ENCODE data around the gene SAMD10. TPM values are rescaled to one million over a fixed set of nuclear protein-coding genes. Genes with fewer than 3 reads are reported as not detected.
"Not testable (repeated sequence)": the region's sequence is repeated elsewhere in the genome, so short reads cannot be mapped to it uniquely, and the experiment has no call there.

The SAMD10 gene
- total RNA-seq, 2 experiments from 2014 or later, result 16.2 to 18.8 TPM

GRCh38 chr20:63979229-63979556, 249 bp downstream of the SAMD10 start:
- peaks cover 21% of the 10 kb centered on the region for H3K36me3 Mint-ChIP-seq
- POLR2A ChIA-PET, result interaction anchor here (0.6 to 3.8 kb wide), 14 partner anchors 9 to 458 kb away, joined by 3 to 142 read pairs (median 6); partner anchors contain the start of genes C20orf204, OPRL1, PPDPF and RGS19
- H3K9me3 Mint-ChIP-seq, result no peaks in the 10 kb centered on the region
- peaks cover 50% of the 10 kb centered on the region for H3K4me1 Mint-ChIP-seq
- DNase-seq (no peak), ATAC-seq (ENCODE audit: low read depth) (no peak)
- peak overlapping the region; percentile 90 for H3K27ac Mint-ChIP-seq
- H3K27me3 Mint-ChIP-seq, result no peaks in the 10 kb centered on the region
- peak overlapping the region; percentile 75 for H3K4me3 Mint-ChIP-seq

- Mint-ChIP-seq H3K36me3 (peaks cover 21% of the 10 kb centered on the region), H3K4me3 (peak overlapping the region; percentile 75), H3K9me3 (no peaks in the 10 kb centered on the region), H3K27me3 (no peaks in the 10 kb centered on the region), H3K27ac (peak overlapping the region; percentile 90), H3K4me1 (peaks cover 52% of the 10 kb centered on the region)
- ATAC-seq (ENCODE audit: low read depth) (peak; percentile 5), DNase-seq (peak; percentile 75)
- POLR2A ChIA-PET, result interaction anchor here (0.6 to 3.8 kb wide), 15 partner anchors 8 to 458 kb away, joined by 3 to 142 read pairs (median 7); partner anchors contain the start of genes C20orf204, OPRL1, PPDPF and RGS19
Measured at GRCh38 chr20:63978319-63979228, 868 bp downstream of the SAMD10 start.

GRCh38 chr20:63977739-63978276, 1.6 kb downstream of the SAMD10 start:
- peaks cover 19% of the 10 kb centered on the region for H3K36me3 Mint-ChIP-seq
- POLR2A ChIA-PET, result interaction anchor here (0.9 to 1.5 kb wide), 4 partner anchors 9 to 113 kb away, joined by 3 to 16 read pairs (median 3); partner anchors contain the start of genes TPD52L2 and UCKL1

GRCh38 chr20:63976980-63977738, 2.3 kb downstream of the SAMD10 start:
- Mint-ChIP-seq H3K27me3 (no peaks in the 10 kb centered on the region), H3K9me3 (no peaks in the 10 kb centered on the region), H3K27ac (peak overlapping the region; percentile 90), H3K36me3 (peaks cover 20% of the 10 kb centered on the region), H3K4me3 (peak overlapping the region; percentile 75), H3K4me1 (peaks cover 48% of the 10 kb centered on the region)
- POLR2A ChIA-PET, result interaction anchor here (0.9 to 1.5 kb wide), 4 partner anchors 8 to 112 kb away, joined by 3 to 16 read pairs (median 3); partner anchors contain the start of genes TPD52L2 and UCKL1
- no peak for ATAC-seq (ENCODE audit: low read depth)
- DNase-seq, result peak; percentile 32

More at GRCh38 chr20:63977739-63978276, 1.6 kb downstream of the SAMD10 start:
- Mint-ChIP-seq H3K27ac (peak overlapping the region; percentile 90), H3K9me3 (no peaks in the 10 kb centered on the region), H3K4me1 (peaks cover 52% of the 10 kb centered on the region), H3K27me3 (no peaks in the 10 kb centered on the region), H3K4me3 (peak overlapping the region; percentile 75)
- DNase-seq (peak; percentile 66), ATAC-seq (ENCODE audit: low read depth) (peak; percentile 43)

GRCh38 chr20:63976511-63976910, 2.9 kb downstream of the SAMD10 start:
- peaks cover 16% of the 10 kb centered on the region for H3K36me3 Mint-ChIP-seq
- peaks cover 45% of the 10 kb centered on the region for H3K4me1 Mint-ChIP-seq
- H3K27ac Mint-ChIP-seq, result peak overlapping the region; percentile 68
- POLR2A ChIA-PET; DNase-seq; H3K9me3 Mint-ChIP-seq; H3K27me3 Mint-ChIP-seq; ATAC-seq (ENCODE audit: low read depth): not testable (repeated sequence)
- H3K4me3 Mint-ChIP-seq, result peak overlapping the region; percentile 14

GRCh38 chr20:63974402-63975200, 4.8 kb downstream of the SAMD10 start:
- Mint-ChIP-seq H3K27ac (no peak overlapping the region), H3K4me3 (no peak overlapping the region), H3K4me1 (peaks cover 34% of the 10 kb centered on the region), H3K36me3 (peaks cover 16% of the 10 kb centered on the region), H3K27me3 (peaks cover 2% of the 10 kb centered on the region), H3K9me3 (no peaks in the 10 kb centered on the region)
- ATAC-seq (ENCODE audit: low read depth) (no peak), DNase-seq (peak; percentile 31)
- POLR2A ChIA-PET, result interaction anchor here (2.1 kb wide), 1 partner anchor 18 kb away, joined by 11 read pairs; the partner anchor contains the start of gene UCKL1

GRCh38 chr20:63973636-63974401, 5.6 kb downstream of the SAMD10 start:
- Mint-ChIP-seq H3K27me3 (peaks cover 4% of the 10 kb centered on the region), H3K27ac (no peak overlapping the region), H3K4me3 (no peak overlapping the region), H3K9me3 (no peaks in the 10 kb centered on the region), H3K36me3 (peaks cover 16% of the 10 kb centered on the region), H3K4me1 (peaks cover 37% of the 10 kb centered on the region)
- ATAC-seq (ENCODE audit: low read depth) (peak; percentile 44), DNase-seq (peak; percentile 91)
- POLR2A ChIA-PET, result interaction anchor here (0.6 to 2.1 kb wide), 4 partner anchors 17 to 334 kb away, joined by 3 to 11 read pairs (median 4); partner anchors contain the start of gene UCKL1

GRCh38 chr20:63973160-63973479, 6.3 kb downstream of the SAMD10 start:
- Mint-ChIP-seq H3K27me3 (peaks cover 4% of the 10 kb centered on the region), H3K27ac (peak overlapping the region; percentile 11), H3K4me1 (peaks cover 38% of the 10 kb centered on the region), H3K4me3 (no peak overlapping the region), H3K36me3 (peaks cover 16% of the 10 kb centered on the region), H3K9me3 (no peaks in the 10 kb centered on the region)
- DNase-seq, result no peak
- ATAC-seq (ENCODE audit: low read depth), result no peak
- POLR2A ChIA-PET, result interaction anchor here (1.1 to 2.1 kb wide), 2 partner anchors 16 to 65 kb away, joined by 4 to 11 read pairs; partner anchors contain the start of gene UCKL1

- peaks cover 32% of the 10 kb centered on the region for H3K4me1 Mint-ChIP-seq
- DNase-seq, result no peak
- H3K27me3 Mint-ChIP-seq, result peaks cover 4% of the 10 kb centered on the region
- no peaks in the 10 kb centered on the region for H3K9me3 Mint-ChIP-seq
- POLR2A ChIA-PET, result interaction anchor here (1.2 to 2.1 kb wide), 2 partner anchors 8 to 16 kb away, joined by 3 to 11 read pairs; partner anchors contain the start of genes PRPF6 and UCKL1
- no peak overlapping the region for H3K4me3 Mint-ChIP-seq
- H3K36me3 Mint-ChIP-seq, result peaks cover 16% of the 10 kb centered on the region
- ATAC-seq (ENCODE audit: low read depth), result no peak
- H3K27ac Mint-ChIP-seq, result peak overlapping the region; percentile 11
Measured at GRCh38 chr20:63972312-63973159, 6.9 kb downstream of the SAMD10 start.

- H3K9me3 Mint-ChIP-seq; H3K27ac Mint-ChIP-seq; H3K27me3 Mint-ChIP-seq; ATAC-seq (ENCODE audit: low read depth); DNase-seq; H3K4me3 Mint-ChIP-seq: not testable (repeated sequence)
- Mint-ChIP-seq H3K4me1 (peaks cover 27% of the 10 kb centered on the region), H3K36me3 (peaks cover 16% of the 10 kb centered on the region)
- POLR2A ChIA-PET, result interaction anchor here (1.2 kb wide), 1 partner anchor 9 kb away, joined by 3 read pairs; the partner anchor contains the start of gene PRPF6
Measured at GRCh38 chr20:63971960-63972311, 7.5 kb downstream of the SAMD10 start.
